Activated naive CD4-positive, alpha-beta T cell treated with anti-CD3 and anti-CD28 coated beads, Interleukin-2, amount 50 U/mL, for 72 hours (primary cell): Measurements from ENCODE around the gene SH3PXD2B. TPM values are rescaled to one million over a fixed set of nuclear protein-coding genes. Genes with fewer than 3 reads are reported as not detected.

ENCODE experiments used
- ATAC-seq, 2 donors: fragments of 150-1000 bp; cut with Tn5 transposase; 2 replicates each; pipeline ENCODE4 v1.10.0; 2021; ENCODE audit warnings: mild to moderate bottlenecking in 2 of 2, moderate library complexity in 2 of 2
- DNase-seq, 2 donors: peaks; one replicate each; pipeline ENCODE4 v3.0.0; 2021 to 2022; ENCODE audit warnings: low spot score in 2 of 2
- H3K27ac Mint-ChIP-seq, 2 donors: one replicate each; pipeline ENCODE4 v1.8.0; 2022; ENCODE audit warnings: mild to moderate bottlenecking in 2 of 2, mixed read lengths in 2 of 2
- H3K36me3 Mint-ChIP-seq, 2 donors: one replicate each; pipeline ENCODE4 v1.8.0; 2022; ENCODE audit warnings: mixed read lengths in 2 of 2
- H3K9me3 Mint-ChIP-seq, 2 donors: one replicate each; pipeline ENCODE4 v1.8.0; 2022; ENCODE audit warnings: mixed read lengths in 2 of 2
- total RNA-seq, 2 donors: library from RNA; stranded (reverse); gene quantifications; one replicate each; pipeline ENCODE4 v1.2.3, GENCODE V29; 2022

Gene SH3PXD2B
- total RNA-seq, 2 donors from 2014 or later = 0.09 to 0.64 TPM

GRCh38 chr5:172435362-172436077 lies 18.8 kb downstream of the SH3PXD2B start:
- DNase-seq = no peak
- Mint-ChIP-seq H3K9me3 (no peaks in the 10 kb centered on the region), H3K36me3 (no peaks in the 10 kb centered on the region), H3K27ac (no peak overlapping the region)
- no peak for ATAC-seq

DNA sequence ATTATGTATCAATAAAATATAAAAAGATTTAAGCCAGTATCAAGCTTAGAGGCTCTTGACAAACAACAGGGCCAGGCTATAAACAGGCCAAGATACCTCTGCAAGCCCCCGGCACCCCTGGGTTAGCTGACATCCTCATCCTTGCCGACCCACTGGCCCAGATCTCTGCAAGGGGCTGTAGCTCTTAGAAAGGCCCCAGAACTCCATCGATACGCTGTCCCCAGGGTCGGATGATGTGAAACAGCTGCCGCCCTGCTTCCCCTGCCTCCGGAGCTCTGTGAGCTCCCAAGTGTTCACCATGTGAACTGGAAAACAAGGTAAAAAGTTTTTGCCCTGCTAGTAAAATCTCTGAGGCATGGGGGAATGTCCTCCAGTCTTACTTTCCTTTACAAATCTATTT lies 20.1 kb downstream of the SH3PXD2B start:
- no peaks in the 10 kb centered on the region for H3K36me3 Mint-ChIP-seq
- H3K27ac Mint-ChIP-seq = no peak overlapping the region

DNA sequence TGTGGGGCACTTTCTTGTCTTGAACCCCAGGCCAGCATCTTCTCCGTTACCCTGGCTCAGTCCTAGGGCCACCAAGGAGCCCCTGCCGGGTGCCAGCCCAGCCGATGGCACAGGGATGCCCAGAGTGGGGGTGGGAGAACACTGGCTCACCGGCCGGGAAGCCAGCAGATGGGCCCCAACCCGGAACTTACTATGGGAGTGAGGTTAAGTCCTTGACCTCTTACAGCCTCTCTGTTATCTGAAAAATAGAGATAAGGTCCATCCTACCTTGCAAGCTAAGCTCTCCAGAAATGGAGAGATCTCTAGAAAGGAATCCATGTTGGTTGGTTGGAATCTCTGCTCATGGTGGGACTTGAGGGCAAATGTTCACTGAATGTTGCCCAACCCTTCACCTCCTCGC lies 20.8 kb downstream of the SH3PXD2B start:
- Mint-ChIP-seq H3K27ac (no peak overlapping the region), H3K36me3 (no peaks in the 10 kb centered on the region), H3K9me3 (no peaks in the 10 kb centered on the region)
- DNase-seq = no peak
- no peak for ATAC-seq

More for the DNA sequence above, 20.1 kb downstream of the SH3PXD2B start:
- DNase-seq (no peak), ATAC-seq (no peak)
- no peaks in the 10 kb centered on the region for H3K9me3 Mint-ChIP-seq

DNA sequence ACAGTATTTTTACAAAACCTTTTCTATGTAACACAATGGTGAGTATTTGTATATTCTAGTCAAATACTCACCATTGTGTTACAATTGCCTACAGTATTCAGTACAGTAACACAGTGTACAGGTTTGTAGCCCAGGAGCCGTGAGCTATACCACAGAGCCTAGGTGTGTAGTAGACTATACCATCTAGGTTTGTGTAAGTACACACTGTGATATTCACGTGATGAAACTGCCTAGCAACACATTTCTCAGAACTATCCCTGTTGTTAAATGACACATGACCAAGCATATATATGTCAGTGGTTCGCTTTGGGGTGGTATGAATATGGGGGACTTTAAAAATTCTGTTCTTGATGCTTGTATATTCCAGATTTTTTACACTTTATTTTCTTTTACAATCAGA lies 21.3 kb downstream of the SH3PXD2B start:
- Mint-ChIP-seq H3K9me3 (no peaks in the 10 kb centered on the region), H3K36me3 (no peaks in the 10 kb centered on the region)
- no peak for ATAC-seq

GRCh38 chr5:172430354-172430753 lies 24.0 kb downstream of the SH3PXD2B start:
- no peaks in the 10 kb centered on the region for H3K9me3 Mint-ChIP-seq
- DNase-seq = no peak
- H3K27ac Mint-ChIP-seq = no peak overlapping the region
- no peak for ATAC-seq
- no peaks in the 10 kb centered on the region for H3K36me3 Mint-ChIP-seq

More for the DNA sequence above, 21.3 kb downstream of the SH3PXD2B start:
- no peak overlapping the region for H3K27ac Mint-ChIP-seq
- DNase-seq = no peak

DNA sequence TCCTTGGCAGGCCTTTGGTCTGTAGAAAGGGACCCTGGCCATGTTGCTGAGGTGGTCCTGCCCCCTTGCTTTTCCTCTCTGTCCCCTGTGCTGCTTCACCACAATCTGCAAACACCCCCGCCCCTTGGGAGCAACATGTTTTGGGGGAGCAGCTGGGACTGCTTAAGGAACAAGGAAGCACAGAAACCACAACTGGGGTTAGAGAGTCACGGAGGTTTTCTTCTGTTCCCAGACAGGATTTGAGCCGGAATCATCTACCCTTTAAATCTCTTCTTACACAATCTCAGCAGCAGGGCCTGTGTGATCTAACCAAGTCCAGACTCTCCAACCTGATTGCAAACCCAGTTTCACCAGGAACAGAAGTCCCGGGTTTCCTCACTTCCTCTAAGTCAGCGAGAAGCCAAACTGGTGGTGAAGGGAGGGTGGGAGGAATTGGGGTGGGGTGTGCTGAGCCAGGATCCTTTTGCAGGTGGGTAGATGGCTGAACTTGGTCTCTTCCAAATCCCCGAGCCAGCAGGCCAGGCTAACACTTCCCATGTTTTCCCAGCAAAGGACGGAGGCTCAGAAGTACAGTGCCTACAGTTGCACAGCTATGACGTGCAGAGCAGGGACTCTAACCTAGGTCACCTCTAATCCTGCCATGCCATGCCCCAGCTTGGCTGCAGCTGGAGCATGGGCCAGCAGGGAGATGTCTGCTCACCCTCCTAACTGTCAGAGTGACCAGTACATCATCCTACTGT lies 25.0 kb downstream of the SH3PXD2B start:
- no peaks in the 10 kb centered on the region for H3K9me3 Mint-ChIP-seq
- DNase-seq = no peak
- H3K27ac Mint-ChIP-seq = no peak overlapping the region
- no peak for ATAC-seq
- H3K36me3 Mint-ChIP-seq = no peaks in the 10 kb centered on the region

GRCh38 chr5:172428224-172429166 lies 25.8 kb downstream of the SH3PXD2B start:
- ATAC-seq (no peak), DNase-seq (no peak)
- Mint-ChIP-seq H3K27ac (no peak overlapping the region), H3K9me3 (no peaks in the 10 kb centered on the region), H3K36me3 (no peaks in the 10 kb centered on the region)

- ATAC-seq (no peak), DNase-seq (no peak)
- Mint-ChIP-seq H3K36me3 (no peaks in the 10 kb centered on the region), H3K9me3 (no peaks in the 10 kb centered on the region), H3K27ac (no peak overlapping the region)
Measured at GRCh38 chr5:172427202-172427601, 27.1 kb downstream of the SH3PXD2B start.

DNA sequence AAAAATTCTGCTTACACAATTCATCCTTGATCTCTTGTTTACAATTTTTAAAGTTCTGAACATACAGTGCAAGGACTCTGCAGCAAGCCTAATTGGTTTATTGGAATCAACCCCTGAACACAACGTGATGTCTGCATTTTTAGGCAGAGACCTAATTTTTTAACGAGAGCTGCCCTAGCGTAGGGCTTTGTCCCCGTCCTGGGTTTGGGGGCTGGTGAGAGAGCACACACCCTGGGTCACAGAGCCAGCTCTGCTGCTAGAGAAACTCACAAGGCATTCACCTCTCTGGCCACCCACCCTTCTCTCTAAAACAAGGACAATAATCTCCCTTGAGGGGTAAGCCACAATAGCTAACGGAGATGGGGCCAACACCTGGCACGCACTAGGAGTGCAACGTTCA lies 28.2 kb downstream of the SH3PXD2B start:
- no peaks in the 10 kb centered on the region for H3K36me3 Mint-ChIP-seq
- no peak for ATAC-seq
- no peak overlapping the region for H3K27ac Mint-ChIP-seq
- no peaks in the 10 kb centered on the region for H3K9me3 Mint-ChIP-seq
- no peak for DNase-seq

DNA sequence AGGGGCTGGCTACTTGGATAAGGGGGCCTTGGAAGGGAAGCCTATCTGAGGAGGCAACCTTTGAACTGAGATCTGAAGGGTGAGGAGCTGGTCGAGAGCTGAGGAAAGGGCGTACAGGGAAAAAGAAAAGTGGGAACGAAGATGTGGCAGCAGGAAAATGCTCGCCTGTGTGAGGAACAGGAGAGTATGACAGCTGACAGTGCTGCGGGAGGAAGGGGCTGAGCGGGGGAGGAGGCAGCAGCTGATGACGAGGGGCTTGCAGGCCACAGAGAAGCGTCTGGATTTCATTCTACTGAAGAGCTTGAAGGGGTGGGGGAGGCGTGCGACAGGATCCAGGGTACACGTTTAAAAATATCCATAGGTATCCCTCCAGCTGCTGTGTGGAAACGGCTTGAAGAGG lies 28.9 kb downstream of the SH3PXD2B start:
- no peaks in the 10 kb centered on the region for H3K9me3 Mint-ChIP-seq
- no peaks in the 10 kb centered on the region for H3K36me3 Mint-ChIP-seq
- ATAC-seq (no peak), DNase-seq (no peak)
- H3K27ac Mint-ChIP-seq = no peak overlapping the region

DNA sequence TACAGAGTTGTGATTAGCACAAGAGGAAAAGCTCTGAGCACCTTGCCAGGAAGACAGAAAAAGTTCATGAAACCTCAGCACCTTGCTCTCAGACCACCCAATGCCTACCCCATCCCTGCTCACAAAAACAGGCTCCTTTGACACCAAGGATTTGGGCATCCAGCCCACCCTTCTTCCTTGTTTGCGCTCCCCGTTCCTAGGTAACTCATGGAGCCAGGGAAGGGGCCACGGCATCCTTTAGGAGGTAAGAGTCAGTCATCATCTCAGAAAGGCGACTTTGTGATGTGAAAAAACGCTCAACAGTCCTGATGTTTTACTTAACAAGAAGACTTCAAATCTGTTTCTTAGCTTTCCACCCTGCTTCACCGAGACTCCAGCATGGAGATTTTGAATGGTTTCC lies 29.5 kb downstream of the SH3PXD2B start:
- ATAC-seq = no peak

GRCh38 chr5:172424111-172424490 lies 30.2 kb downstream of the SH3PXD2B start:
- no peak for DNase-seq
- Mint-ChIP-seq H3K27ac (no peak overlapping the region), H3K36me3 (no peaks in the 10 kb centered on the region), H3K9me3 (no peaks in the 10 kb centered on the region)
- ATAC-seq = no peak

More for the DNA sequence above, 29.5 kb downstream of the SH3PXD2B start:
- Mint-ChIP-seq H3K27ac (no peak overlapping the region), H3K36me3 (no peaks in the 10 kb centered on the region), H3K9me3 (no peaks in the 10 kb centered on the region)
- no peak for DNase-seq

DNA sequence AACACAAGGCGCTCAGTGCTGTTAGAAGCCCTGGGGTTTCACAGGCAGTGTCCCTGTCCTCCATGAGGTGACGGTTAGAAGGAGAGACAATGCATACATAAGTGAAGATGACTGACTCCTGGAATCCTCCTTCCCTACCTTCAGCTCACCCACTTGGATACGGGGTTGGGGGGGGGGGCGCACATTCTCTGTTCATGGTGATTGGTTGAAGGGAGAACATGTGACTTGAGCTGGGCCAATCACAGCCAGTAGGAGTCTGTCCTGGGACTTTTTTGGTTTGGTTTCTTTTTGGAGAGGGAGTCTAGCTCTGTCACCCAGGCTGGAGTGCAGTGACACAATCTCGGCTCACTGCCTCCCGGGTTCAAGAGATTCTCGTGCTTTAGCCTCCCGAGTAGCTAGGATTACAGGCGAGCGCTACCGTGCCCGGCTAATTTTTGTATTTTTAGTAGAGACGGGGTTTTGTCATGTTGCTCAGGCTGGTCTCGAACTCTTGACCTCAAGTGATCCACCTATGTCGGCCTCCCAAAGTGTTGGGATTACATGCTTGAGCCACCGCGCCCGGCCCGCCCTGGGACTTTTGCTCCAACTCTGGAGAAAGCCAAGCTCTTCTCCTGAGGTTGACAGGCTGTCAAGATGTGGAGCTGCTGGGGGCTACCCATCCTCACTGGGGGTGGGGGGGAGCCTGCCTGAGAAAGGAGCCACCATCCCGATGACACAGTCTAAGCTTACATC lies 30.8 kb downstream of the SH3PXD2B start:
- Mint-ChIP-seq H3K36me3 (no peaks in the 10 kb centered on the region), H3K27ac (peak overlapping the region in 1 of 2 donors; percentile 17), H3K9me3 (no peaks in the 10 kb centered on the region)
- no peak for ATAC-seq
- no peak for DNase-seq

DNA sequence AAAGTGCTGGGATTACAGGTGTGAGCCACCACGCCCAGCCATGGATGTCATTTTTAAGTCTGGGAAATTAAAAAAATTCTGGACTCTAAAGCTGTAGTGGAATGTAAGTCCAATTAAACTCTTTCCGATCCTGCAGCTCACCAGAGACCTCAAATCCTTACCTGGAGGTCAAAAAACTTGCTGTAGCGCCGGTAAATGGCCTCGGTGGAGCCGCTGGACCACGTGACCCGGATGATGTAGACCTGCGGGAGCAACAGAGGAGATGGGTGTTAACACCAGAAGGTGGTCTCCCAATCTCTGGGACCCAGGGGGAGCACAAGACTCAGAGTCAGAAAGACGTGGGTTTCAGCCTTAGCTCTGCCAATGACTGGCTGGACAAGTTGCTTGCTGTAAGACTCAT lies 32.1 kb downstream of the SH3PXD2B start:
- H3K27ac Mint-ChIP-seq = no peak overlapping the region
- H3K36me3 Mint-ChIP-seq = no peaks in the 10 kb centered on the region
- DNase-seq = no peak
- H3K9me3 Mint-ChIP-seq = no peaks in the 10 kb centered on the region
- ATAC-seq = no peak

GRCh38 chr5:172421020-172421419 lies 33.3 kb downstream of the SH3PXD2B start:
- no peaks in the 10 kb centered on the region for H3K9me3 Mint-ChIP-seq

DNA sequence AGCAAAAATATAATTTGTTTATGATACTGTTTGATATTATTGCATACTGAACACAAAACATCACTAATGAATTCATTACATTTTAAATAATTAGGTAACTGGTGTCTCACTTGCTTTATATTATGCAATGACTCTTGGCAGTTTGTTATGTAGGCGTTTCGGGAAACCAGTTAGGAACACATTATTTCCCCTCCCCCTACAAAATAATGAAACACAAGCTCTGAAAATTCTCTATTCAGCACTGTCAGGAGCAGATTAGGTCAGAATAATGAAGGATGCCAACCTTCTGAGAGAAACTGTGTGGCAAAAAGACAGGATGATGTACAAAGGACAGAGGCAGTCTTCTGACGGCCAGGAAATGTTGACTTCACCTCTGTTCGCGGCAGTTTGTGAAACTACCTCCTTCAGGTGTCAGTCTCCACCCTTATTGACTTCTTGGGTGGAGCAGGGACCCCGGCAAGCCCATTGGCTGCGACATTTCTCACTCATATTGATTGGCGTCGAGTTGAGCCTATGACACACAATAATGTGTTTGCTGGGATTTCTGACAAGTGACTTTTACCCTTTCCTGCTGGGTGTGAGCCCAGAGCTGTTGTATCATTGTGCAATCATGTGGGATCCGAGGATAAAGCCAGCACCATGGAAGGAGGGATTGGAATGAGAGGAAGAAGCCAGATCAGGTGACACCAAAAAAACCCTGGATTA lies 33.9 kb downstream of the SH3PXD2B start:
- no peak overlapping the region for H3K27ac Mint-ChIP-seq
- H3K36me3 Mint-ChIP-seq = no peaks in the 10 kb centered on the region
- H3K9me3 Mint-ChIP-seq = no peaks in the 10 kb centered on the region
- DNase-seq = peak in 1 of 2 donors; percentile 19
- ATAC-seq = peak in 1 of 2 donors; percentile 87

More at GRCh38 chr5:172421020-172421419, 33.3 kb downstream of the SH3PXD2B start:
- DNase-seq = no peak
- no peak for ATAC-seq
- Mint-ChIP-seq H3K27ac (no peak overlapping the region), H3K36me3 (no peaks in the 10 kb centered on the region)
